Measurements from ENCODE around the gene AFF3.

GRCh38 chr2:99677814-99678213 is 464.6 kb downstream of the AFF3 start:
- TF ChIP-seq POLR2A (IDR thresholded peaks at IDR 0.05) (no peak), EP300 (IDR thresholded peaks at IDR 0.05) (no peak), CTCF (IDR thresholded peaks at IDR 0.05) (no peak)
